OCI-M1 (cell line): ENCODE measurements around the gene ZBTB4.
A peak's percentile ranks its signal among the peaks of the same experiment; 100 is the strongest.
"Not testable (repeated sequence)": the region's sequence is repeated elsewhere in the genome, so short reads cannot be mapped to it uniquely, and the experiment has no call there.

Experiments
- DNase-seq: peaks from one replicate; lab custom pipeline; 2025; lab: John Stamatoyannopoulos, UW

ZBTB4 gene

GRCh38 chr17:7470457-7470973 is 8.9 kb downstream of the ZBTB4 start:
- DNase-seq = not testable (repeated sequence)

GRCh38 chr17:7469843-7470242 is 9.6 kb downstream of the ZBTB4 start:
- DNase-seq = not testable (repeated sequence)

- no peak for DNase-seq
These were observed 10.5 kb downstream of the ZBTB4 start for GRCh38 chr17:7468804-7469389.

GRCh38 chr17:7468290-7468689 is 11.1 kb downstream of the ZBTB4 start:
- DNase-seq = no peak

- no peak for DNase-seq
These were observed 11.9 kb downstream of the ZBTB4 start for GRCh38 chr17:7467498-7467897.

GRCh38 chr17:7466639-7467341 is 12.6 kb downstream of the ZBTB4 start:
- peak; percentile 71 for DNase-seq

- DNase-seq = no peak
These were observed 13.2 kb downstream of the ZBTB4 start for GRCh38 chr17:7466318-7466638.

GRCh38 chr17:7465597-7466275 is 13.7 kb downstream of the ZBTB4 start:
- no peak for DNase-seq

GRCh38 chr17:7464081-7464480 is 15.3 kb downstream of the ZBTB4 start:
- DNase-seq = no peak

- DNase-seq = no peak
These were observed 16.0 kb downstream of the ZBTB4 start for GRCh38 chr17:7463372-7463846.

GRCh38 chr17:7462474-7463371 is 16.7 kb downstream of the ZBTB4 start:
- DNase-seq = no peak

GRCh38 chr17:7460850-7461660 is 18.4 kb downstream of the ZBTB4 start:
- no peak for DNase-seq

GRCh38 chr17:7459961-7460545 is 19.4 kb downstream of the ZBTB4 start:
- DNase-seq = peak; percentile 20

GRCh38 chr17:7448461-7448860 is 31.0 kb downstream of the ZBTB4 start:
- DNase-seq = no peak

- DNase-seq = no peak
These were observed 33.8 kb downstream of the ZBTB4 start for GRCh38 chr17:7445619-7445968.

- DNase-seq = peak; percentile 58
These were observed 34.5 kb downstream of the ZBTB4 start, which contains the start of gene CHRNB1 for GRCh38 chr17:7444682-7445618. TSS of gene CHRNB1 (plus strand) at chr17:7445061. CDS start at chr17:7445128, 67 bp downstream.

GRCh38 chr17:7443499-7444485 is 35.6 kb downstream of the ZBTB4 start:
- no peak for DNase-seq

GRCh38 chr17:7442142-7442541 is 37.3 kb downstream of the ZBTB4 start:
- DNase-seq = no peak
